Trophoblast cell (in vitro differentiated cells and primary cell): ENCODE results near the gene THUMPD1. TPM values are rescaled to one million over a fixed set of nuclear protein-coding genes. Genes with fewer than 3 reads are reported as not detected.

ENCODE experiments used
- DNase-seq, 2 donors: peaks; one replicate each; pipeline ENCODE4 v3.0.0-alpha.2; 2016
- H2AFZ ChIP-seq: 2 replicates; pipeline ENCODE4 v1.6.1; 2013; ENCODE audit warnings: low read length, moderate library complexity, mild to moderate bottlenecking; ENCODE audit not compliant: insufficient read depth, poor library complexity
- H2AK5ac ChIP-seq: 2 replicates; pipeline ENCODE4 v1.6.1; 2013; ENCODE audit warnings: mild to moderate bottlenecking, low read length
- H2BK120ac ChIP-seq: 2 replicates; pipeline ENCODE4 v1.6.1; 2013; ENCODE audit warnings: low read length, mild to moderate bottlenecking, moderate library complexity; ENCODE audit not compliant: insufficient read depth, poor library complexity
- H2BK12ac ChIP-seq: 2 replicates; pipeline ENCODE4 v1.6.1; 2013; ENCODE audit warnings: mild to moderate bottlenecking, low read length, moderate library complexity
- H2BK5ac ChIP-seq: 2 replicates; pipeline ENCODE4 v1.6.1; 2013; ENCODE audit warnings: low read length, low read depth, moderate library complexity, mild to moderate bottlenecking; ENCODE audit not compliant: poor library complexity
- H3K14ac ChIP-seq: 2 replicates; pipeline ENCODE4 v1.6.1; 2013; ENCODE audit warnings: mild to moderate bottlenecking, low read length
- H3K18ac ChIP-seq: 2 replicates; pipeline ENCODE4 v1.6.1; 2013; ENCODE audit warnings: mild to moderate bottlenecking, low read length
- H3K23ac ChIP-seq: 2 replicates; pipeline ENCODE4 v1.6.1; 2013; ENCODE audit warnings: low read length
- H3K27ac ChIP-seq: 2 replicates; pipeline ENCODE4 v1.5.1; 2013; ENCODE audit warnings: low read depth, mild to moderate bottlenecking, inconsistent platforms, low read length, moderate library complexity
- H3K27me3 ChIP-seq: 2 replicates; pipeline ENCODE4 v1.6.1; 2013; ENCODE audit warnings: inconsistent platforms, mild to moderate bottlenecking, low read length, moderate library complexity; ENCODE audit not compliant: insufficient read depth
- H3K36me3 ChIP-seq, 2 experiments: 1 replicate in 1 of 2; 2 replicates in 1 of 2; pipeline ENCODE4 v1.6.1; 2013; ENCODE audit warnings: low read length in 2 of 2, mild to moderate bottlenecking in 2 of 2, moderate library complexity in 1 of 2; ENCODE audit not compliant: insufficient read depth in 2 of 2, control insufficient read depth in 1 of 2
- H3K4ac ChIP-seq: 2 replicates; pipeline ENCODE4 v1.6.1; 2013; ENCODE audit warnings: low read depth, mild to moderate bottlenecking, low read length, moderate library complexity
- H3K4me1 ChIP-seq, 2 experiments: 1 replicate in 1 of 2; 2 replicates in 1 of 2; pipeline ENCODE4 v1.6.1; 2013; ENCODE audit warnings: low read length in 2 of 2, mild to moderate bottlenecking in 2 of 2, moderate library complexity in 1 of 2; ENCODE audit not compliant: insufficient read depth in 2 of 2, control insufficient read depth in 1 of 2
- H3K4me2 ChIP-seq: 2 replicates; pipeline ENCODE4 v1.6.1; 2013; ENCODE audit warnings: inconsistent platforms, mild to moderate bottlenecking, low read length, moderate library complexity
- H3K4me3 ChIP-seq: 2 replicates; pipeline ENCODE4 v1.5.1; 2013; ENCODE audit warnings: mild to moderate bottlenecking, low read depth, low read length, inconsistent platforms
- H3K79me1 ChIP-seq: one replicate; pipeline ENCODE4 v1.6.1; 2013; ENCODE audit warnings: low read length
- H3K79me2 ChIP-seq: 2 replicates; pipeline ENCODE4 v1.6.1; 2013; ENCODE audit warnings: low read length, mild to moderate bottlenecking; ENCODE audit not compliant: control insufficient read depth, insufficient read depth, poor library complexity
- H3K9ac ChIP-seq: 2 replicates; pipeline ENCODE4 v1.6.1; 2013; ENCODE audit warnings: mild to moderate bottlenecking, low read length
- H3K9me3 ChIP-seq: 2 replicates; pipeline ENCODE4 v1.6.1; 2013; ENCODE audit warnings: low read depth, mild to moderate bottlenecking, control low read depth, inconsistent platforms, low read length; ENCODE audit not compliant: insufficient read depth
- H4K12ac ChIP-seq: 2 replicates; pipeline ENCODE4 v1.6.1; 2013; ENCODE audit warnings: low read depth, mild to moderate bottlenecking, low read length, moderate library complexity
- H4K8ac ChIP-seq: 2 replicates; pipeline ENCODE4 v1.6.1; 2013; ENCODE audit warnings: low read depth, mild to moderate bottlenecking, low read length, moderate library complexity
- H4K91ac ChIP-seq: one replicate; pipeline ENCODE4 v1.6.1; 2013; ENCODE audit warnings: low read depth, mild to moderate bottlenecking, low read length, moderate library complexity
- WGBS: extraction: QIAGEN DNeasy Blood & Tissue Kit; methylation state at CpG from one replicate; pipeline ENCODE4 v1.1.7; 2013; ENCODE audit warnings: missing lambda C conversion rate; ENCODE audit not compliant: insufficient read length, insufficient coverage; ENCODE audit errors: extremely low coverage; 5-methylcytosine and 5-hydroxymethylcytosine counted together
- polyA plus RNA-seq: library from polyadenylated mRNA; stranded (reverse); fragments of 200-250 nt; gene quantifications from 2 replicates; pipeline ENCODE4 v1.2.3, GENCODE V29; 2013

Gene THUMPD1
- polyA plus RNA-seq, result 22.7 and 23.9 TPM in 2 replicates

- H3K4ac ChIP-seq, result peak within 1 kb of the TSS; percentile 81
- DNase-seq, result peak; percentile 94 to 97
- peak within 1 kb of the TSS; percentile 66 for H3K4me2 ChIP-seq
- H2BK120ac ChIP-seq, result peak within 1 kb of the TSS; percentile 49
- H3K23ac ChIP-seq, result no peak within 1 kb of the TSS
- H3K27me3 ChIP-seq, result no peaks in the 10 kb centered on the region
- H2BK12ac ChIP-seq, result no peak within 1 kb of the TSS
- H3K4me3 ChIP-seq, result peak within 1 kb of the TSS; percentile 98
- H4K8ac ChIP-seq, result peak within 1 kb of the TSS; percentile 97
- peaks cover 3% of the 10 kb centered on the region for H3K9me3 ChIP-seq
- no CpG with 5 or more reads among the region's 42 CpGs for WGBS
- H3K4me1 ChIP-seq, result no peaks in the 10 kb centered on the region
- peak within 1 kb of the TSS; percentile 96 for H4K91ac ChIP-seq
- H3K18ac ChIP-seq, result peak within 1 kb of the TSS; percentile 93
- peak within 1 kb of the TSS; percentile 38 for H2BK5ac ChIP-seq
- H3K14ac ChIP-seq, result peak within 1 kb of the TSS; percentile 95
- peak within 1 kb of the TSS; percentile 57 for H3K27ac ChIP-seq
- peak within 1 kb of the TSS; percentile 90 for H3K9ac ChIP-seq
- H2AFZ ChIP-seq, result peak within 1 kb of the TSS; percentile 98
- no peak within 1 kb of the TSS for H2AK5ac ChIP-seq
- H3K79me2 ChIP-seq, result peaks cover 8% of the 10 kb centered on the region
- H3K79me1 ChIP-seq, result peaks cover 2% of the 10 kb centered on the region
- peaks cover 0 to 10% of the 10 kb centered on the region in 2 experiments for H3K36me3 ChIP-seq
- peak within 1 kb of the TSS; percentile 74 for H4K12ac ChIP-seq
These were observed at the start of gene THUMPD1 for GRCh38 chr16:20741554-20742285. THUMPD1 (minus strand) TSS chr16:20741818; CDS start chr16:20741739, 79 bp downstream.

GRCh38 chr16:20789130-20789529, 47.5 kb upstream of the THUMPD1 start:
- H4K8ac ChIP-seq, result no peak overlapping the region
- no peaks in the 10 kb centered on the region for H3K79me2 ChIP-seq
- H3K36me3 ChIP-seq, result no peaks in the 10 kb centered on the region
- no peak overlapping the region for H2AFZ ChIP-seq
- H3K4me1 ChIP-seq, result no peaks in the 10 kb centered on the region
- H3K14ac ChIP-seq, result no peak overlapping the region
- no peak for DNase-seq
- H2BK12ac ChIP-seq, result no peak overlapping the region
- no peak overlapping the region for H4K91ac ChIP-seq
- H3K23ac ChIP-seq, result no peak overlapping the region
- no peak overlapping the region for H2AK5ac ChIP-seq
- no peaks in the 10 kb centered on the region for H3K79me1 ChIP-seq
- H3K27me3 ChIP-seq, result no peaks in the 10 kb centered on the region
- no peak overlapping the region for H3K27ac ChIP-seq
- no peaks in the 10 kb centered on the region for H3K9me3 ChIP-seq
- H4K12ac ChIP-seq, result no peak overlapping the region
- H3K18ac ChIP-seq, result no peak overlapping the region
- H2BK120ac ChIP-seq, result no peak overlapping the region
- no peak overlapping the region for H2BK5ac ChIP-seq
- H3K4me2 ChIP-seq, result no peak overlapping the region
- no peak overlapping the region for H3K4me3 ChIP-seq
- H3K4ac ChIP-seq, result no peak overlapping the region
- no peak overlapping the region for H3K9ac ChIP-seq

- no peaks in the 10 kb centered on the region for H3K79me2 ChIP-seq
- no peaks in the 10 kb centered on the region for H3K9me3 ChIP-seq
- no peak overlapping the region for H2AFZ ChIP-seq
- H3K18ac ChIP-seq, result no peak overlapping the region
- H3K27ac ChIP-seq, result no peak overlapping the region
- H3K9ac ChIP-seq, result no peak overlapping the region
- no peak overlapping the region for H3K4ac ChIP-seq
- H2AK5ac ChIP-seq, result no peak overlapping the region
- no peaks in the 10 kb centered on the region for H3K36me3 ChIP-seq
- H3K23ac ChIP-seq, result no peak overlapping the region
- no peak overlapping the region for H3K4me3 ChIP-seq
- H3K4me2 ChIP-seq, result no peak overlapping the region
- no peak overlapping the region for H4K12ac ChIP-seq
- H3K27me3 ChIP-seq, result no peaks in the 10 kb centered on the region
- H3K14ac ChIP-seq, result no peak overlapping the region
- no peaks in the 10 kb centered on the region for H3K4me1 ChIP-seq
- H3K79me1 ChIP-seq, result no peaks in the 10 kb centered on the region
- no peak overlapping the region for H4K91ac ChIP-seq
- H2BK120ac ChIP-seq, result no peak overlapping the region
- DNase-seq, result no peak
- H2BK12ac ChIP-seq, result no peak overlapping the region
- no peak overlapping the region for H4K8ac ChIP-seq
- no peak overlapping the region for H2BK5ac ChIP-seq
These were observed 42.6 kb upstream of the THUMPD1 start for GRCh38 chr16:20784204-20784603.

GRCh38 chr16:20782470-20782869, 40.9 kb upstream of the THUMPD1 start:
- Histone ChIP-seq H3K4me1 (no peaks in the 10 kb centered on the region), H2BK12ac (no peak overlapping the region)
- no CpG with 5 or more reads among the region's 2 CpGs for WGBS

More at GRCh38 chr16:20782470-20782869, 40.9 kb upstream of the THUMPD1 start:
- Histone ChIP-seq H3K27me3 (no peaks in the 10 kb centered on the region), H3K79me1 (no peaks in the 10 kb centered on the region), H4K8ac (no peak overlapping the region), H3K9ac (no peak overlapping the region), H3K79me2 (no peaks in the 10 kb centered on the region), H3K4me3 (no peak overlapping the region), H3K4ac (no peak overlapping the region), H2AFZ (no peak overlapping the region), H4K91ac (no peak overlapping the region), H2BK120ac (no peak overlapping the region), H3K18ac (no peak overlapping the region), H4K12ac (no peak overlapping the region), H3K36me3 (no peaks in the 10 kb centered on the region), H3K27ac (no peak overlapping the region), H2AK5ac (no peak overlapping the region), H3K14ac (no peak overlapping the region), H2BK5ac (no peak overlapping the region), H3K9me3 (no peaks in the 10 kb centered on the region), H3K23ac (no peak overlapping the region), H3K4me2 (no peak overlapping the region)
- no peak for DNase-seq
